Stimulated activated CD4-positive, alpha-beta T cell treated with anti-CD3 and anti-CD28 coated beads, Interleukin-15, amount 100 ng/mL, for 1 hour (primary cell): ENCODE measurements around the gene NLRP9.
A peak's percentile ranks its signal among the peaks of the same experiment; 100 is the strongest.

ENCODE experiments used
- DNase-seq, 2 donors: peaks; one replicate each; pipeline ENCODE4 v3.0.0-alpha.2; 2020; ENCODE audit warnings: low read depth in 1 of 2, low spot score in 1 of 2

The NLRP9 gene

GRCh38 chr19:55704494-55705245 lies 33.5 kb downstream of the NLRP9 start:
- DNase-seq, result no peak

- peak in 1 of 2 donors; percentile 34 for DNase-seq
These were observed 34.4 kb downstream of the NLRP9 start for GRCh38 chr19:55703790-55704215.

GRCh38 chr19:55702131-55702627 lies 36.0 kb downstream of the NLRP9 start:
- no peak for DNase-seq

- DNase-seq, result no peak
These were observed 37.4 kb downstream of the NLRP9 start for GRCh38 chr19:55700813-55701212.

- no peak for DNase-seq
These were observed 39.0 kb downstream of the NLRP9 start for GRCh38 chr19:55699221-55699620.

GRCh38 chr19:55698256-55698655 lies 39.9 kb downstream of the NLRP9 start:
- DNase-seq, result no peak

- no peak for DNase-seq
These were observed 40.5 kb downstream of the NLRP9 start for GRCh38 chr19:55697698-55698097.

- DNase-seq, result no peak
These were observed 41.1 kb downstream of the NLRP9 start for GRCh38 chr19:55697069-55697440.

GRCh38 chr19:55696301-55697068 lies 41.7 kb downstream of the NLRP9 start:
- DNase-seq, result no peak

GRCh38 chr19:55695511-55696290 lies 42.5 kb downstream of the NLRP9 start:
- DNase-seq, result no peak

- no peak for DNase-seq
These were observed 43.3 kb downstream of the NLRP9 start for GRCh38 chr19:55694656-55695491.

GRCh38 chr19:55694241-55694655 lies 44.0 kb downstream of the NLRP9 start:
- no peak for DNase-seq

- no peak for DNase-seq
These were observed 44.7 kb downstream of the NLRP9 start for GRCh38 chr19:55693336-55693974.

GRCh38 chr19:55692681-55693081 lies 45.5 kb downstream of the NLRP9 start:
- DNase-seq, result no peak

- DNase-seq, result no peak
These were observed 46.4 kb downstream of the NLRP9 start for GRCh38 chr19:55691561-55692481.

- no peak for DNase-seq
These were observed 47.2 kb downstream of the NLRP9 start for GRCh38 chr19:55690769-55691545.

GRCh38 chr19:55690109-55690768 lies 48.0 kb downstream of the NLRP9 start:
- no peak for DNase-seq
